Duodenal mucosa (tissue), 2 donors: ENCODE data around the gene NPL.

Experiments
- H3K27ac ChIP-seq: one replicate; pipeline ENCODE4 v1.7.0; 2013; ENCODE audit warnings: low read depth, low read length
- H3K27me3 ChIP-seq, 2 donors: one replicate each; pipeline ENCODE4 v1.7.0; 2013; ENCODE audit warnings: low read length in 2 of 2, control low read depth in 1 of 2; ENCODE audit not compliant: insufficient read depth in 2 of 2, control insufficient read depth in 1 of 2
- H3K36me3 ChIP-seq, 2 donors: one replicate each; pipeline ENCODE4 v1.7.0; 2013; ENCODE audit warnings: low read length in 2 of 2, control low read depth in 1 of 2; ENCODE audit not compliant: insufficient read depth in 2 of 2, control insufficient read depth in 1 of 2
- H3K4me1 ChIP-seq, 2 donors: one replicate each; pipeline ENCODE4 v1.7.0; 2013; ENCODE audit warnings: low read length in 2 of 2, control low read depth in 1 of 2; ENCODE audit not compliant: insufficient read depth in 2 of 2, control insufficient read depth in 1 of 2
- H3K4me3 ChIP-seq, 2 donors: one replicate each; pipeline ENCODE4 v1.7.0; 2013; ENCODE audit warnings: low read length in 2 of 2, low read depth in 1 of 2
- H3K9ac ChIP-seq, 2 donors: one replicate each; pipeline ENCODE4 v1.7.0; 2013; ENCODE audit warnings: low read length in 2 of 2, low read depth in 1 of 2
- H3K9me3 ChIP-seq, 2 donors: one replicate each; pipeline ENCODE4 v1.7.0; 2013; ENCODE audit warnings: low read length in 2 of 2, control low read depth in 1 of 2; ENCODE audit not compliant: control insufficient read depth in 1 of 2

The NPL gene

GRCh38 chr1:182761396-182762395, 27.9 kb upstream of the NPL start:
- H3K4me1 ChIP-seq: no peaks in the 10 kb centered on the region
- H3K9me3 ChIP-seq: peaks cover 0 to 6% of the 10 kb centered on the region in 2 donors

GRCh38 chr1:182762536-182762935, 27.0 kb upstream of the NPL start:
- Histone ChIP-seq H3K4me1 (no peaks in the 10 kb centered on the region), H3K9me3 (peaks cover 0 to 6% of the 10 kb centered on the region in 2 donors), H3K36me3 (no peaks in the 10 kb centered on the region), H3K4me3 (no peak overlapping the region), H3K9ac (no peak overlapping the region), H3K27me3 (no peaks in the 10 kb centered on the region), H3K27ac (no peak overlapping the region)

More at GRCh38 chr1:182761396-182762395, 27.9 kb upstream of the NPL start:
- Histone ChIP-seq H3K27ac (no peak overlapping the region), H3K4me3 (no peak overlapping the region), H3K9ac (no peak overlapping the region), H3K27me3 (no peaks in the 10 kb centered on the region), H3K36me3 (no peaks in the 10 kb centered on the region)

DNA sequence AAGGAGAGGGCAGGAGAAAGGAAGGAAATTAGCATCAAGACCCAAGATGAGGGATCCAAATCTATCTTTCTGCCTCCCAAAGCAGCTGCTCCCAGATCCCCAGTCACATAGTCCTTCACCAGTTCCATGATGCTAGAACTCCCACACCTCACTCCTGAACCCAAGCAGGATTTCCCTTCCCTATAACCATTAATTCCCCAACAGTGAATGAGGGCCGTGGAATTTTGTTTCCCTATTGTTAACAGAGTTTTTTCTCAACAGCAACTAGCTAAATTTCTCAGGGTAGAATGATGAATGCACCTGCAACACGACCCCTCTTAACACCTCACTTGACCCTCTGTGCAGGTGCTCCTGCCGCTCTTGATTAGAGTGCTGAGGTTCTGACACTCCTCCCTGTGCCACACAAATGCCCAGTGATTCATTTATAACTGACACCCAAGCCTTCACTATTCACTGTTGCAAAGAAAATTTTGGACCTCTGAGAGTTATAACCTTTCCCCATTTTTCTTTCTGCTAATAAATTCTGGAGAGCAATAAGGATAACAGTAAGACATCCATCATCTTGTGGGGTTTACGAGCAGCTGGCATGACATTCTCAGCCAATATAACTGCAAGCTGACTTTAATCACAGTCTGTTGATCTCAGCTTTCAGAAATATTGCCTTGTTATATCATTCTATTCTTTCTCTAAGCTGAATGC, 25.4 kb upstream of the NPL start:
- no peaks in the 10 kb centered on the region for H3K36me3 ChIP-seq
- no peaks in the 10 kb centered on the region for H3K4me1 ChIP-seq
- peaks cover 0 to 6% of the 10 kb centered on the region in 2 donors for H3K9me3 ChIP-seq
- H3K4me3 ChIP-seq: no peak overlapping the region
- H3K27ac ChIP-seq: no peak overlapping the region
- H3K9ac ChIP-seq: no peak overlapping the region
- H3K27me3 ChIP-seq: no peaks in the 10 kb centered on the region

- H3K9me3 ChIP-seq: peaks cover 0 to 6% of the 10 kb centered on the region in 2 donors
- H3K27me3 ChIP-seq: no peaks in the 10 kb centered on the region
- no peak overlapping the region for H3K27ac ChIP-seq
- no peaks in the 10 kb centered on the region for H3K4me1 ChIP-seq
- H3K36me3 ChIP-seq: no peaks in the 10 kb centered on the region
- no peak overlapping the region for H3K9ac ChIP-seq
- H3K4me3 ChIP-seq: no peak overlapping the region
Measured at GRCh38 chr1:182765391-182765790, 24.2 kb upstream of the NPL start.

DNA sequence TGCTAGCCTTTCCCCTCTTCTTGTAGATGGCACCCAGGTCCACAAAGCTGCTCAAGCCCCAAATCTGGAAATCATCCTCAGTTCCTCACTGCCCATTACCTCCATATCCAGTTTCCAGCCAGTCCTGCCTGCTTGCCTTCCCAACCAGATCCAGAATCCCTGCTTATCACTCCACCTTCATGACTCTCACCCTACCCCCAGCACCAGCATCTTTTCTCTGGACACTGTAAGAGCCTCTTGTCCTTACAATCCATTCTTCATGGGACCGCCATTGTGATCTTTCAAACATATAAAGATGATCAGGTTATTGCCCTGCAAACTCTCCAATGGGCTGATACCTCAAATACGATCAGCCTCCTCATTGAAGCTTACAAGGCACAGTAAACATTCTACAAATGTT, 23.5 kb upstream of the NPL start:
- Histone ChIP-seq H3K27ac (no peak overlapping the region), H3K4me3 (no peak overlapping the region), H3K9ac (no peak overlapping the region), H3K4me1 (no peaks in the 10 kb centered on the region), H3K9me3 (peaks cover 0 to 6% of the 10 kb centered on the region in 2 donors), H3K27me3 (no peaks in the 10 kb centered on the region), H3K36me3 (no peaks in the 10 kb centered on the region)

- Histone ChIP-seq H3K4me1 (no peaks in the 10 kb centered on the region), H3K27ac (no peak overlapping the region), H3K9me3 (no peaks in the 10 kb centered on the region), H3K36me3 (no peaks in the 10 kb centered on the region), H3K9ac (no peak overlapping the region), H3K4me3 (no peak overlapping the region), H3K27me3 (no peaks in the 10 kb centered on the region)
Measured at GRCh38 chr1:182766881-182767645, 22.5 kb upstream of the NPL start.

GRCh38 chr1:182768963-182769362, 20.6 kb upstream of the NPL start:
- Histone ChIP-seq H3K4me3 (no peak overlapping the region), H3K27ac (no peak overlapping the region), H3K27me3 (no peaks in the 10 kb centered on the region)

DNA sequence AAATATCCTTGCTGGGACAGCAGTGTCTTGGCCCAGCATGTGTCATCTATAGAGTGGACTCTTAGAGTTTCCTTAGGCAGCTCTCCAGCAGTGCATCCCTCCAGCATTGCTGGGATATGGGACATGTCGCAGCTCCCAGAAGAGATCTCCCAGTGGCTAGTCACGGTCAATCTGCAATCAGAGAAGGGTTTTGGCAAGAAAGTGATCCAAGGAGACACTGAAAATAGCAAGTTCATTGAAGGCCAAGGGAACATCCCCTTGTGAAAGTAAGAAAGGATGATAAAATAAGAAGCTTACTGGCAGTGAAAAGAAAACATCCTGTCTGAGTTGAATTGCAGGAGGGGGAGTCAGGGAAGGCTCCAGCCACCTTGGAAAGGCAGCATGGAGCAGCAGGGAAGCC, 19.3 kb upstream of the NPL start:
- Histone ChIP-seq H3K4me3 (no peak overlapping the region), H3K9me3 (no peaks in the 10 kb centered on the region), H3K27me3 (no peaks in the 10 kb centered on the region), H3K36me3 (no peaks in the 10 kb centered on the region), H3K4me1 (no peaks in the 10 kb centered on the region), H3K27ac (no peak overlapping the region), H3K9ac (no peak overlapping the region)

More at GRCh38 chr1:182768963-182769362, 20.6 kb upstream of the NPL start:
- H3K4me1 ChIP-seq: no peaks in the 10 kb centered on the region
- no peaks in the 10 kb centered on the region for H3K36me3 ChIP-seq
- no peak overlapping the region for H3K9ac ChIP-seq
- H3K9me3 ChIP-seq: no peaks in the 10 kb centered on the region

DNA sequence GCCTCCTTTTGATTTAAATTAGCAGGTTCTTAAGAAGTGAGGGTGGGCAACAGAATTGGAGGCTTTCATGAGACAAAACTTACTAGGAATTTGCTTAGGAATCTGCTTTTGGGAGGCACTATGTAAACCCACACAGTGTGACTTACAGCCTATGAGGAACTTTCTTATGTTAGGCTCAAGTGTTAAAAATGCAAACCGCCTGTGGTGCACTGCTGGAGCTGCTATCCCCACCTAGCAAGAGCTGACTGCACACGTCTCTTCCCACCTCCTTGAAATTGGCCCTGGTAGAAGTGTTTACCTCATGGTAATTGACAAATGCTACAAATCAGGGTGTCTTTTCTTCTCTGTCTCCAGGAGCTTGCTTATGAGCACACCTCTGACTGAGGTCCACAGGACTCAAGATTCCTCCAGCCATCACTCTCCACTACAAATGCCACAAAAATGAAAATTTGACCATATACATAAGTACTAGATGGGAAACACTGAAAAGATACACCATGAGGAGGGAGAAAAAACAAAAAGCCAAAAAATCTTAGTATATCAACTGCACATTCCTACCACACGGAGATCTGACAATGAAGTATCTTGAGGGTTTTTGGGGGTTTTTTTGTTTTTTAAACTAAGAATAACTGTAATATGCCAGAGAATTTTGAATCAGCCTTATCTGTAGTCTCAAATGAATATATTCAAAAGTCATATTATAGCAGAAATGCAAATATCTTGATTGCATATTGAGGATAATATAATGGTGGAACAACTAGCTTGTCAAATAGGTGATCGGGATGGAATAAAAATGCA, 18.2 kb upstream of the NPL start:
- Histone ChIP-seq H3K27me3 (no peaks in the 10 kb centered on the region), H3K4me1 (no peaks in the 10 kb centered on the region), H3K27ac (no peak overlapping the region), H3K9me3 (no peaks in the 10 kb centered on the region), H3K4me3 (no peak overlapping the region), H3K9ac (no peak overlapping the region), H3K36me3 (no peaks in the 10 kb centered on the region)
